Activated B cell treated with CpG ODN at 0.5 μM for 24 hours (primary cell): Measurements from ENCODE around the gene KLHL29. TPM values are rescaled to one million over a fixed set of nuclear protein-coding genes. Genes with fewer than 3 reads are reported as not detected.

Source experiments
- ATAC-seq: fragments of 200-7000 bp; cut with Tn5 transposase; one replicate; pipeline ENCODE4 v1.10.0; 2021; ENCODE audit warnings: low read depth, mild to moderate bottlenecking, moderate library complexity
- CTCF ChIA-PET: fragments of 350-600 bp; sonication (Branson Sonifier 250); formaldehyde crosslinking; loops from one replicate; lab custom pipeline; 2021; ENCODE audit warnings: antibody characterized with exemption; lab: Charles Lee
- POLR2A ChIA-PET: fragments of 350-600 bp; sonication (Branson Sonifier 250); formaldehyde crosslinking; loops from one replicate; lab custom pipeline; 2021; ENCODE audit warnings: antibody characterized with exemption; lab: Charles Lee
- DNase-seq: peaks from one replicate; pipeline ENCODE4 v3.0.0; 2022
- H3K27ac Mint-ChIP-seq: one replicate; pipeline ENCODE4 v1.8.0; 2020; ENCODE audit warnings: mixed read lengths
- H3K27me3 Mint-ChIP-seq: one replicate; pipeline ENCODE4 v1.8.0; 2021; ENCODE audit warnings: mixed read lengths
- H3K36me3 Mint-ChIP-seq: one replicate; pipeline ENCODE4 v1.8.0; 2021; ENCODE audit warnings: low read depth, mixed read lengths
- H3K4me1 Mint-ChIP-seq: one replicate; pipeline ENCODE4 v1.8.0; 2021; ENCODE audit warnings: mixed read lengths
- H3K4me3 Mint-ChIP-seq: one replicate; pipeline ENCODE4 v1.8.0; 2020; ENCODE audit warnings: mild to moderate bottlenecking, mixed read lengths
- H3K9me3 Mint-ChIP-seq: one replicate; pipeline ENCODE4 v1.8.0; 2020; ENCODE audit warnings: mixed read lengths
- CTCF ChIP-seq: fragments of 200-600 bp; IDR thresholded peaks from one replicate; pipeline ENCODE4 v1.8.0; 2022; ENCODE audit warnings: antibody characterized with exemption, mild to moderate bottlenecking
- intact Hi-C: fragments of 100-400 bp; cut with micrococcal nuclease; formaldehyde crosslinking; loops from one replicate; pipeline ENCODE4 v1.15.1; 2024
- total RNA-seq: library from RNA; stranded (reverse); gene quantifications from 2 replicates; pipeline ENCODE4 v1.2.3, GENCODE V29; 2022

KLHL29 gene
- total RNA-seq, 1 donor from 2014 or later, result 2.5 TPM

GRCh38 chr2:23545396-23545795 is 160.4 kb downstream of the KLHL29 start:
- DNase-seq, result no peak
- H3K4me3 Mint-ChIP-seq, result no peak overlapping the region
- TF ChIP-seq CTCF, result no peak
- H3K27me3 Mint-ChIP-seq, result peaks cover under 1% of the 10 kb centered on the region
- intact Hi-C loops, result no loop called here
- H3K36me3 Mint-ChIP-seq, result no peaks in the 10 kb centered on the region
- CTCF ChIA-PET, result no interaction called here
- no peak overlapping the region for H3K27ac Mint-ChIP-seq
- no peak for ATAC-seq
- no peaks in the 10 kb centered on the region for H3K9me3 Mint-ChIP-seq
- POLR2A ChIA-PET, result no interaction called here
- H3K4me1 Mint-ChIP-seq, result no peaks in the 10 kb centered on the region

- Mint-ChIP-seq H3K9me3 (no peaks in the 10 kb centered on the region), H3K36me3 (no peaks in the 10 kb centered on the region), H3K4me3 (no peak overlapping the region), H3K27me3 (no peaks in the 10 kb centered on the region), H3K27ac (no peak overlapping the region), H3K4me1 (no peaks in the 10 kb centered on the region)
- intact Hi-C loops, result no loop called here
- ChIA-PET POLR2A (no interaction called here), CTCF (no interaction called here)
- TF ChIP-seq CTCF, result no peak
- ATAC-seq (no peak), DNase-seq (no peak)
Observed at GRCh38 chr2:23545811-23546210, 160.8 kb downstream of the KLHL29 start.

GRCh38 chr2:23546913-23547312 is 161.9 kb downstream of the KLHL29 start:
- ChIA-PET CTCF (no interaction called here), POLR2A (no interaction called here)
- no peak for TF ChIP-seq CTCF
- Mint-ChIP-seq H3K27ac (no peak overlapping the region), H3K27me3 (no peaks in the 10 kb centered on the region), H3K4me3 (no peak overlapping the region), H3K36me3 (no peaks in the 10 kb centered on the region), H3K9me3 (no peaks in the 10 kb centered on the region), H3K4me1 (no peaks in the 10 kb centered on the region)
- intact Hi-C loops, result no loop called here
- no peak for DNase-seq
- no peak for ATAC-seq

GRCh38 chr2:23547725-23548124 is 162.7 kb downstream of the KLHL29 start:
- Mint-ChIP-seq H3K4me1 (no peaks in the 10 kb centered on the region), H3K9me3 (no peaks in the 10 kb centered on the region), H3K4me3 (no peak overlapping the region), H3K36me3 (no peaks in the 10 kb centered on the region), H3K27ac (no peak overlapping the region), H3K27me3 (no peaks in the 10 kb centered on the region)
- CTCF ChIA-PET, result no interaction called here
- ATAC-seq (no peak), DNase-seq (no peak)
- intact Hi-C loops, result no loop called here
- TF ChIP-seq CTCF, result no peak
- POLR2A ChIA-PET, result no interaction called here

GRCh38 chr2:23548143-23548769 is 163.3 kb downstream of the KLHL29 start:
- Mint-ChIP-seq H3K4me3 (no peak overlapping the region), H3K36me3 (no peaks in the 10 kb centered on the region), H3K27ac (no peak overlapping the region), H3K9me3 (no peaks in the 10 kb centered on the region), H3K27me3 (no peaks in the 10 kb centered on the region), H3K4me1 (no peaks in the 10 kb centered on the region)
- ChIA-PET CTCF (no interaction called here), POLR2A (no interaction called here)
- intact Hi-C loops, result no loop called here
- no peak for TF ChIP-seq CTCF
- no peak for DNase-seq
- no peak for ATAC-seq
